ENCODE results near the gene APBA2.
"Not testable (repeated sequence)": the region's sequence is repeated elsewhere in the genome, so short reads cannot be mapped to it uniquely, and the experiment has no call there.

Gene APBA2

DNA sequence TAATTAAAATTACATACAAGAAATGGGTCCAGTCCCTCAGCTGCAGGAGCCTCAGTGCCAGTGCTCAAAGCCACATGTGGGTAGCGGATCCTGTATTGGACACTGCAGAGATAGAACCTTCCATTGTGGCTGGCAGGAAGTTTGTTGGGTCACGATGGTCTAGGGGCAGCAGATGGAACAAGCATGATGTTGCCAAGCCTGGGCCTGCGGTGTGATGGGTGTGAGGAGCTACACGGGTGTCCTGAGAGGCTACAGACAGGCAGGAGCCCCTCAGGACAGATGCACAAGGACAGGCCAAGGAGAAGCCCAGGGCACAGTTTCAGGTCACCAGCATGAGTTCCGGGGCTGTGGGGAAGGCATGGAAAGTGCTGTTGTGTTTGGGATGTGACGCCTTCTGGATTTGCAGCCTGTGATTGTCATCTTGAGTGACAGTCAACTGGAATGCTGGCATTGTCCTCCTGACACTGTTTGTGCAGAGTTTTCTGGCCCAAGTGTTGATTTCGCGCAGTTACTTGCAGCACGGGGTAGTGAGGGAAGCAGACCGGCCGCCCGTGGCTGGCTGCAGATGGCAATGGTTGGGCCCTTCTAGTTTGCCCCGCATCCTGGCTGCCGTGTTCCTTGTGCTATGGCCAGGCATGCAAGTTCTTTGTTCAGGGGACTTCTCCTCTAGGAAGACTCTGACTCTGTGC, 206.7 kb downstream of the APBA2 start:
- FAIRE-seq = no peak

DNA sequence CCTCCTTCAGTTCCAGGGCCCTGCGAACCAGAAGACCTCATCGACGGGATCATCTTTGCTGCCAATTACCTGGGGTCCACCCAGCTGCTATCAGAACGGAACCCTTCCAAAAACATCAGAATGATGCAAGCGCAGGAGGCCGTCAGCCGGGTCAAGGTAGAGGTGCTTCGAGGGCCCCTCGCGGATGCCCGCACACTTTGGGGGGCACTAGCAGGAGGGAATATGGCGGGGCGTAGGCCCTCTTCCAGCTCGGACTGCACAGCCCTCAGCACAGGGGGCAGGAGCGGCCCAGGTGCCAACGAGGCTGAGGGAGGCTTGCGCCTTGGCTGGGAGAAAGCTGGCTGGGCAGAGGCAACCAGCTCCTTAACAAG, 207.3 kb downstream of the APBA2 start:
- no peak for FAIRE-seq

DNA sequence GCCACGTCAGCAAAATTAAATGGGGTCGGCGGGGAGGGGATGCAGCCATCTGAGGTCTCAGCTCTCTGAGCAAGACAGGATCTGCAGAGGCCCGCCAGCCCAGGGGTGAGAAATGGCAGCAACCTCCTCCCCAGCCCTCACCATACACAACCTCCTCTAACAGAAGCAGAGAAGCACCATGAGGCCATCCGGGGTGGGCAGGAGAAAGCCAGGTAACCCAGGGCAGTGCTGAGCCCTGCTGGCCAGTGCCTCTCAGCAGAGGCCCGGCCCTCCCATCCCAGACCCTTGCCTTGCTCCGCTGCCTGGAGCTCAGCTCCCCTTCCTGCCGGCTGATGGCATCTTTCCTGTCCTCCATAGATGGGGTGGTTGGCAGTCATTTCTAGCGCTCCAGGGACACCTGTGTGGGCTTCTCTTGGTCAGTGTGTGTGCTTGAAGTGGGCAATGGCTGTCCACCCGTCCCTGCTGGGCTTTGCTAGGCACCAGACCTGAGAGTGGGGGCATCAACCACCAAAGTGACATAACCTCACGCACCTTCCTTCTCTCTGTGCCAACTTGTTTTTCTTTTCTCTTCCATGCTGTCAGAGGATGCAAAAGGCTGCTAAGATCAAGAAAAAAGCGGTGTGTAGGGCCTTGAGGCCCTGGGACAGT, 208.0 kb downstream of the APBA2 start:
- no peak for FAIRE-seq

DNA sequence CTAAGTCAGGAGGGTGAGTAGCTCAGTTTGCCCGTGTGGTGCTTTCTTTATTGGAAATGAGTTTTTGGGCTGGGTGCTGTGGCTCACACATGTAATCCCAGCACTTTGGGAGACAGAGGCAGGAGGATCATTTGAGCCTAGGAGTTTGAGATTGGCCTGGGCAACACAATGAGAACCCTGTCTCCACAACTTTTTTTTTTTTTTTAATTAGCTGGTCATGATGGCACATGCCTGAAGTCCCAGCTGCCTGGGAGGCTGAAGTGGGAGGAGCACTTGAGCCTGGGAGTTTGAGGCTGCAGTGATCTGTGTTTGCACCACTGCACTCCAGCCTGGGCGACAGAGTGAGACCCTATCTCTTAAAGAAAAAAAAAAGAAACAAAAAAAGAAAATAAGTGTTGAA, 208.9 kb downstream of the APBA2 start:
- no peak for FAIRE-seq

DNA sequence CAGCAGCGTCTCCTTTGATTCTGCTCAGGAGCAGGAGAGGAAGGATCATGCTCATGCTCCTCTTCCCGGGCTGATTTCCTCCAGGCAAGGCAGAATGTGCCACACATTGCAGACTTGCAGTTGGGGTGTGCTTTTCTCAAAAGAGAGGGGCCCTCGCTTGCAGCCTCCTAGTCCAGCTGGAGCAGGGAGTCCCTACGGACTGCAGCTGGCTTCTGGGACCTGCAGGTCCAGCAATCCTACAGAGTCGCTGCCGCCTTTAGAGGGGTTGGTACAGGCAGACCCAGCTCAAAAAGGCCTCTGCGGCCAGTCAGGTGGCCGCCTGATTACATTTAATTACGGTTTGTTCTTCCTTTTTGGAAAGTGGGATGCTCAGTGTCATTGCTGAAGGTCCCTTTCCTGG, 210.0 kb downstream of the APBA2 start:
- FAIRE-seq = no peak

DNA sequence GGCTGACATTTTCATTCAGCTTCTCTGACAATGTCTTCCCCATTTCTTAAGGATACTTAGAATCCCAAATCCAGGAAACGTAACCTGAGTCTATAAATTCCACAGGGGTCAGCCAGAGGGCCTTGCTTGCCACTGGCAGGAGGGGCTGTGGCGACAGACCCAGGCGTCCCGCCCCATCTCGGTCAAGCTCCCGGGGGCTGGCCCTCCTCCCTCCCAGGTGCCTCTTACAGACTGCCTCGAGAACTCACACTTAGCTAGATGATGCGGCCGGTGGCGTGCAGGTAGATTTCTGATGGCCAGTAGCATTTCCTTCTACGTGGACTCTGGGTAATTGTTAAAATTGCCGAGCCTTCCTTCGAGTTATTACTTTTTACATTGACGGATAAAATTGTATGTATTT, 211.4 kb downstream of the APBA2 start:
- FAIRE-seq = no peak

DNA sequence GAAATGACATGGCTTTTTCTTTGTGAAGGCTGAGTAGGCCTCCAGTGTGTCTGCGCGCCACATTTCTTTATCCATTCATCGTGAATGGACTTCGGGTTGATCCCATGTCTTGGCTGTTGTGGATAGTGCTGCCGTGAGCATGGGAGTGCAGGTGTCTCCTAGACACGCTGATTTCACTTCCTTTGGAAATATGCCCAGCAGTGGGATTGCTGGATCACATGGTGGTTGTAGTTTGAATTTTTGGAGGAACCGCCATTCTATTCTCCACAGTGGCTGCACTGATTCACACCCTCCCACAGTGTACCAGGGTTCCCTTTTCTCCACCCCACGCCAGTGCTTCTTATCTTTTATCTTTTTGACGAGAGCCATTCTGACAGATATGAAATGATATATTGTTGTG, 212.2 kb downstream of the APBA2 start:
- FAIRE-seq = no peak

DNA sequence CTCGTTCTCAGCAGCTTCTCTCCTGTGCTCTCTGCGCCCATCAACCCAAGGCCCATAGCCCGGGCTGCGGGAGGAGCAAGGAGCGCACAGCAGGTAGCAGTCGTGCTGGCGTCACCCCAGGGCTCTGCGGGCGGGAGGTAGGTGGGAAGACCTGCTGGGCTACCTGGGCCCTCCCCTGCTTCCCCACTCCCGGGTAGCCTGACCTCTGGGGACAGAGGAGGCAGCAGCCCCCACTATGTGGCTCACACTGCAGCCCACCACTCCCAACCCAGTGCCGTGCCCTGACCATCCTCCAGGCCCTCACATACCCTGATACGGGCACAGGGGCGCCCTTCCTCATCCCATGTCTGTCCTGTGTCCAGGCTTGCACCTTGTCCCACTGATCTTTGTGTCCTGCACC, 212.9 kb downstream of the APBA2 start:
- FAIRE-seq = no peak

DNA sequence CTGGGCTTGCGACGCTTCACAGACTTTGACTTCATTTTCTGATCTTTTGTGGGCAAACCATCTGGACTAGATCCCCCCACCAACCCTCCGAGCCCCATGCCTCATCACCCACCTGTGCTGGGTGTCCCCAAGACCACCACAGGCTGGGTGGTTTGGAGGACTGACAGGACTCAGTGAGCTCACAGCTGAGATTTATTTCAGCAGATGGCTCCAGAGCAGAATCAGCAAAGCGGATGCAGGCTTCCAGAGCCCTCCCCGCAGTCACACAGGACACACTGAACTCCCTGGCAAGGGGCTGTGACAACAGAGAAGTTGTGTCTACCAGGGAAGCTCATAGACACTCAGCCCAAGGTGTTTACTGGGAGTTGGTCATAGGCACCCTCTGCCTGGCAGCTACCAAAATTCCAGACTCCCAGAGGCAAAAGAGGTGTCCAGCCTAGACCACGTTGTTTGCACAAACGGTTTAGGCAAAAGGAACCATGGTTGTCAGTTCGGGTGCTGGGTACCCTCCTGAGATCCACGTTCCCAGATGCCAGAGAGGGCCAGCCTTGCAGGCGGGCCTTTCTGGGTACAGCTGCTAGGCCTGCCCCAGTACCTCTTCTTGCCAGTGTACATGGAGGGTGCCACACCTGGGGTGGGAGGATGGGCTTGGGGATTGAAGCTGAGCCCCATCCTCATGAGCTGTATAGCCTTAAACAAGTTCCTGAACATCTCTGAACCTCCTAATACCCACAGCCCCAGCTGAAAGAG, 213.5 kb downstream of the APBA2 start:
- no peak for FAIRE-seq

DNA sequence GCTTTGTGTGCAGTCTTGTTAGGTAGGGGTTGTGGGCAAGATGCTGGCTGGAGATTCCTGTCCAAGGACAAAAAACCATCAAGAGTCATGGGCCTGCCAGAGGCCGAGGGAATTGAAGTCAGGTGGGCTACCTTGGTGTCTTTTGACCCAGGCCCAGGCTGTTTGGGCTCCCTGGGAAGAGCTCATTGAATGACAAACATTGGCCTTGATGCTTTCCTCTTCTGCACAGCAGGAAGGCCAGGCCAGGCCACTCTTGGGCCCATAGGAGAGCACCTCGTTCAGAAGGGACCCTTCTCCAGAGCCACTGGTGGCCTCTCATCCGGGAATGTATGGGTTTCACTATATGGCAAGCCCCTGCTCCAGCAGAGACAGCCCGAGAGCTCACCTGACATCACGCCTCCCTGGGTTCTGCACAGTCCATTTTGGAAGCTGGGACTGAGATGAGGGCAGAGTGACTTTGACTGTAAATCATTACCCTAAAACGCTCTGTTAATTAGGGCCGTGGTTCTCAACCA, 214.8 kb downstream of the APBA2 start:
- FAIRE-seq = no peak

DNA sequence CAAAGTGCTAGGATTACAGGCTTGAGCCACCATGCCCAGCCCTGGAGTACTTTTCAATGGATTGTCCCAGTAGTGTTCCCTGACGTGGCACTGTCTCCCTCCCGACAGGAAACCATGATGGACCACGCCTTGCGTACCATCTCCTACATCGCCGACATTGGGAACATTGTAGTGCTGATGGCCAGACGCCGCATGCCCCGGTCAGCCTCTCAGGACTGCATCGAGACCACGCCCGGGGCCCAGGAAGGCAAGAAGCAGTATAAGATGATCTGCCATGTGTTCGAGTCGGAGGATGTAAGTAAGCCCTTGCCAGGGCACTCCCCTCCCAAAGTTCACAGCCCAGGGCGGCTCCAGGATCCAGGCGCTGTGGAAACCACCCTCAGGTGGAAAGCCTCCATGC, 215.7 kb downstream of the APBA2 start:
- no peak for FAIRE-seq

DNA sequence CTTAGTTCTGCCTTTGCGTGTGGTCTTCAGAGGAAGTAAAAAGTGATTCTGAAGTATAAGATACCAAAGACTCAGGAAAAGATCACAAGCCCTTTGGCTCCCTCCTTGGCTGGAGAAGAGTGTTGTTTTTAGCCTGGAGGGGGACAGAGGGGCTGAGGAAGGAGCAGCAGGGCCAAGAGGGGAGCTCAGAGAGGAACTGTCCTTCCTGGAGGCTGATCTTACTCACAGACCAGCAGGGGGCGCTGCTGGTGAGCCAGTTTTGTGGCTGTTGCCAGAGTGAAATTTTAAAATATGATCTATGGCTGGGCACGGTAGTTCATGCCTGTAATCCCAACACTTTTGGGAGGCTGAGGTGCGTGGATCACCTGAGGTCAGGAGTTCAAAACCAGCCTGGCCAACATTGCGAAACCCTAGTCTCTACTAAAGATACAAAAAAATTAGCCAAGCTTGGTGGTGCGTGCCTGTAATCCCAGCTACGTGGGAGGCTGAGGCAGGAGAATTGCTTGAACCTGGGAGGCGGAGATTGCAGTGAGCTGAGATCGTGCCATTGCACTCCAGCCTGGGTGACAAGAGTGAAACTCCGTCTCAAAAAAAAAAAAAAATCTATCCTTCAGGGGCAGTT, 216.5 kb downstream of the APBA2 start:
- not testable (repeated sequence) for FAIRE-seq

DNA sequence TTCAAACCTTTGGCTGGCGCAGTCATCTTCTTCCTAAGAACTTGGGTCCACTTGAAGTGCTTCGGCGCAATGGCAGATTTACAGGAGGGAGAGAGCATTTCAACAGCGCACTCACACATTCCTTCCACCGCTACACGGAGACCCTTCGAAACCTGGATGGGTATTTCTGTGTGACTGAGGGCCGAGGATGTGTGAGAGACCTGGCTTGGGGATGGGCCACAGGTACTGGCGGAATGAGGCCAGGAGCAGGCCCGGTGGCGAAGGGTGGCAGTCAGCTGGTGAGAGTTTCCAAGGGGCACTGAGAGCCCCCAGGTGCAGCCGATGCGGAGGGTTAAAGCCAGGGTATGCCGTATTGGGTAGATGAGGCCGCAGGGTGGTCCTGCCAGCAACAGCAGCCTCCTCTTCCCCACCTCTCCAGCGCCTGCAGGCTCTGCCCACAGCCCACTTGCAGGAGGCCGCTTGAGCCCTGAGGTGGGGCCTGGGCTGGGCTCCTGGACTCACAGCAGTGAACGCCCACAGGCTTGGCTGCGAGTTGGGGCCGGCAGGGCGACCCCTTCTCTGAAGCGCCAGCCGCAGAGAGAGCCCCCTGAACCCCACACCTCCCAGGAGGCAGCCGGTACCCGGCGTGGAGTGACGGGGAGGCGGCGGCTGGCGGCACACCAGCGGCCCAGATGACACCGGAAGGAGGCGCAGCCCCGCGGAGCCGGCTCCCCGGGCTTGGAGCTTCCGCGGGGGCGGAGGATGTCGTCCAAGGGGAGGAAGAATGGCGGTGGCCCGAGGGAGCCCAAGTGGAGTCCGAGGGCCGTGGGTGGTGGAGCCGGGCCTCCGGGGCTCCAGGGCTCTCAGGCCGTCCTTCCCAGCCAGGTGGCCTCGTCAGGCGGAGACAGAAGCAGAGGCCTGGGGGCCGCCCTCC, 217.4 kb downstream of the APBA2 start:
- no peak for FAIRE-seq

DNA sequence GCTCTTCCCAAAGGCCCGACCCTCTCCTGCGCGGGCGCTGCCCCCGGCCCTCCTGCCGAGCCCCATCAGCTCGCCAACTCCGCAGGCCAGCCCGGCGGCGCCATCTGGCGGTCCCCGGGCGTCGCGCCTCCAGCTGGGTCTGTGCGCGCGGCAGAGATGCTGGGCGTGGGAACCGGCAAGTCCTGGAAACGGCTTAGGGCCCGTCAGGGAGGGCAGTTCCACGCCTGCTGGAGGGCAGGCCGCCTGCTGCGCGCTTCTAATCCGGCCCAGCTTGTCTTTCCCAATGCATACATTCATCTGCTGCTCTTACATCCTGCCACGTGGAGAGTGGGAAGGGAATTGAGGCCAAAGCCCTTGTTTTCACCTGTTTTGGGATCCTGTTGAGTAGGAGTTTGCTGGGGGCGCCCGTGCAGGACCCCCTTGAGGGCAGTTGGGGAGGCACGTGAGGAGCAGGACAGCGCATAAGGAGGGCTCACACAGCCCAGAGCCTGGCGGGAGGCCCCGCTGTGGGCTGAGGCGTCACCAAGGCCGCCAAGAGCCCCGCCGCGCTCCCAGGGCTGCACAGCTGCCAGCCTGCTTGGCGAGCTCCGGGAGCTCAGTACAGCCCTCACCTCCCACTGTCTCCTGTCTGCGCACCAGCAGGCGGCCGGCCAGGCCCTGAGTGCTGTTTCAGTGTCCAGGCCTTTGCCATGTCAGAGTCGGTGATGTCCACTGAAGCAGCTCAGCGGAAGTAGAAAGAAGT, 218.2 kb downstream of the APBA2 start:
- no peak for FAIRE-seq

DNA sequence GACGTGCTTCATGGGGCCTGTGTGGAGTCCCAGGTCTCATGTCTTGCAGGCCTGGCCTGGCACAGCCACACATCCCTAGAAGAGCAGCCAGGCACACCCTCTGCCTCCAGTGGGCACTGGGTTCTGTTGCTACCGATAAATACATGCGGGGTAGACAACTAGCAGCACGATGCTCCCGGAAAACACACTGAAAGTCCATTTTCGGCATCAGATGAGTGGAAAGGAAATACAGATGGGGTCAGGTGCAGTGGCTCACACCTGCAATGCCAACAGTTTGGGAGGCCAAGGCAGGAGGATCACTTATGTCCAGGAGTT, 218.7 kb downstream of the APBA2 start:
- FAIRE-seq = no peak

DNA sequence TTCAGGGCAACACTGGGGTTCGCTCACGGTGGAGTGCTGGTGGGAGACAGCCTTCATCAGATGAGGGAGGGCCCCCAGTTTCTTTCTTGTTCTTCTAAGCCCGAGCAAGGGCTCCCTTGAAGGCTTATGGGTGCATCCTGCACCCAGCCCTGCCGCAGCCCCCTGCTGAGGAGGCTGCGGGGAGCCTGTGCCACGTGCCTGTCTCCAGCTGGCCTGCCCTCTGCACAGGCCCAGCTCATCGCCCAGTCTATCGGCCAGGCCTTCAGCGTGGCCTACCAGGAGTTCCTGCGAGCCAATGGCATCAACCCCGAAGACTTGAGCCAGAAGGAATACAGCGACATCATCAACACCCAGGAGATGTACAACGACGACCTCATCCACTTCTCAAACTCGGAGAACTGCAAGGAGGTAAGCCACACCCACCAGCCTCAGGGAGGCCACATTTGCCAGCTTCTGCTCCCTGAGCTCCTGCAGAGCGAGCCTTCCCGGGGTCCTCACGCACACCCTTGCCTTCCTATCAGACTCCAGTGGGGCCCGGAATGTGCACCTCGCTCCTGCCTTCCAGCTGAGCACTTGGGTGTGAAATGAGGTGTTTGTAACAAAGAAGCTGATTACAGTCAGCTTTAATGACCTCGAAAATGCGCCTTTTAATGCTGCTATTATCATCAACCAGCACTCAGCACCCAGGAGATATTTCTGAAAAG, 219.5 kb downstream of the APBA2 start:
- FAIRE-seq = no peak

DNA sequence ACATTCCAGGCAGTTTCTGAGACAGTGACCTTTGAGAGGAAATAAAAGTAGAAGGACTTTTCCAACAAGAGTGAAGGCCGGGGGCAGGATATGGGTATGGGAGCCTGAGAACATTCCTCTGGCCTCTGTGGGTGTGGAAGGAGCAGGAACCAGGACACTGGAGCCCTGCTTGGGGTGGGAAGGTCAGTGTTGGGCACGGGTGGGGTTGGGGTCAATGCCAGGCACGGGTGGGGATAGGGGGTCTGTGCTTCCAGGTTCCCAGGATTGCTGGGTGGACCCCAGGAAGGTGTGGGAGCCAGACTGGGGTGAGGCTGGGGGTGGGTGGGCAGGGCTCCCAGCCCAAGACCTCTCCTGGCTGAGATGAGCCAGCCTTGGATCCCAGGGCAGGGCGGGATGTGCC, 220.3 kb downstream of the APBA2 start:
- no peak for FAIRE-seq

DNA sequence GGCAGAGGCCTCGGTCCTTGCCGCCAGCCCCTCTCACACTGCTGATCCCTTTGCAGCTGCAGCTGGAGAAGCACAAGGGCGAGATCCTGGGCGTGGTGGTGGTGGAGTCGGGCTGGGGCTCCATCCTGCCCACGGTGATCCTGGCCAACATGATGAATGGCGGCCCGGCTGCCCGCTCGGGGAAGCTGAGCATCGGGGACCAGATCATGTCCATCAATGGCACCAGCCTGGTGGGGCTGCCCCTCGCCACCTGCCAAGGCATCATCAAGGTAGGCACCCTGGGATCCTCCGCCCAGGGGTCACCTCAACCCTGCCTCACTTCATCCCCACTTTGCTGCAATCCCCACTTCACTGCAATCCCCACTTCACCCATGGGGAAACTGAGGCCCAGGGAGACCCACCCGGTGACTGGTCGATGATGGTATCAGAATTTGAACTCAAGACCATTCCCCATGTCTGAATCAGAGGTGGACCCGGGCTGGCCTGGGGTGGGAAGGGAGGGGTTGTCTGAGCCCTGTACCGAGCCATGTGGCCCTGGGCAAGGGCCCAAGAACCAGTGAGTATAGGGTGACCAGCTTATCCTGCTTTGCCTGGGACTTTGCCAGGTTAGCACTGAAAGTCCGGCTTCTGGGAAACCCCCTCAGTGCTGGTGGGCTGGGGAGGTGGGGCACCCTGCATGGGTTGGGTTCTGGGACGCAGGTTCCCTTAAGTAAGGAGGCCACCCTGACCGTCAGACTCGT, 220.9 kb downstream of the APBA2 start:
- FAIRE-seq = no peak

DNA sequence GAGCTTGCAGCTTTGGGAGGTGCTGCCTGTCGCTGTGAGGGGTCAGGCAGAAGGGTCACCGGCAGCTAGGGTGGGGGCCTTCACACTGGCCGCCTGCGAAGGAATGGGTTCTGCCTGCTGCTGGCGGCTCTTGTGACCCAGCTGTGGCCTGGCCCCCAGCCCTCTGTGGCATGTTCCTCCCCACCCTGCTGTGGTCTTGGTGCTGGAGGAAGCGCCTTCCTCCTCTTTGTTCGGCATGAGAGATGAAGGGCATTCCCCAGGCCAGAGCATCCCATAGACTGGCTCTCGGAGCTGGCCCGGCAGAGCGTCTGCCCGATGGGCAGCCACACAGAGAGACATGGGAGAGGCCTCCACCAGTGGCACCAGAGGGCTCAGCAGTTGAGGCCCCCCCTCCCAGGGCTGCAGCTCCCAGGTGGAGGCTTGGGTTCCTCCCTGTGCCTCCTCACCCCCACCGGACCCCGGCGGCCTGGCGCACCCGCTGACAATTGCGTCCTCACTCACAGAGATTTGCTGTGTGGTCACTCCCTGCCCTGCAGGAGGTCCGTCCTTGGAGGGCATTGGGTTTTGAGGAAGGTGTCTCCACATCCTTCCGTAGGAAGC, 221.6 kb downstream of the APBA2 start:
- FAIRE-seq = no peak

Measured in colon (tissue), 2 donors.